K562 (cell line): Measurements from ENCODE around the gene MCC. TPM values are rescaled to one million over a fixed set of nuclear protein-coding genes. Genes with fewer than 3 reads are reported as not detected.

Experiments
- ATAC-seq: fragments of 200-7000 bp; cut with Tn5 transposase; 3 replicates; pipeline ENCODE4 v1.9.1; 2020; ENCODE audit warnings: moderate library complexity
- BruUV-seq: library from RNA; stranded (reverse); fragments of 400-500 nt; replicated peaks from 2 replicates; lab custom pipeline; 2021; lab: Mats Ljungman, UMichigan
- CTCF ChIA-PET: fragments of 300-600 bp; formaldehyde crosslinking; extraction: SDS; loops from one replicate; lab custom pipeline; 2021; ENCODE audit warnings: low intra/inter-chr PET ratio; lab: Yijun Ruan, JAX
- POLR2A ChIA-PET: fragments of 300-600, 350-650 bp; sonication (Branson Sonifier 250); formaldehyde crosslinking; extraction: SDS; loops from one replicate; lab custom pipeline; 2021; ENCODE audit warnings: antibody characterized with exemption, inconsistent platforms; lab: Yijun Ruan, JAX
- DNase-seq, 4 experiments: peaks; one replicate each; pipeline versions ENCODE4 v3.0.0 to v3.0.0-alpha.2; 2011 to 2018; ENCODE audit warnings: low spot score in 3 of 4, mixed read lengths in 3 of 4; ENCODE audit errors: extremely low read depth in 1 of 4
- FAIRE-seq: peaks from 2 replicates; lab custom pipeline; 2011; peaks lifted over from hg19 to GRCh38; lab: Jason Lieb, UNC
- H2AFZ ChIP-seq: 2 replicates; pipeline ENCODE4 v1.6.0; 2011; ENCODE audit warnings: low read depth, low read length, control low read depth, inconsistent platforms
- H3K27ac ChIP-seq: fragments of 200-600 bp; 3 replicates; pipeline ENCODE4 v1.8.0; 2011; ENCODE audit warnings: low read depth, mild to moderate bottlenecking, control low read depth, inconsistent platforms, low read length, moderate library complexity, mixed read lengths; ENCODE audit errors: extremely low read depth
- H3K27me3 ChIP-seq, 2 experiments: fragments of 300-600 bp in 1 of 2; 2 replicates in 1 of 2; 3 replicates in 1 of 2; pipeline versions ENCODE4 v1.6.0 to v1.8.0; 2011; ENCODE audit warnings: inconsistent platforms in 2 of 2, low read length in 2 of 2, mild to moderate bottlenecking in 1 of 2, mixed read lengths in 1 of 2, moderate library complexity in 1 of 2; ENCODE audit not compliant: control insufficient read depth in 2 of 2, insufficient read depth in 2 of 2
- H3K36me3 ChIP-seq: fragments of 300-600 bp; 3 replicates; pipeline ENCODE4 v1.8.0; 2011; ENCODE audit warnings: mild to moderate bottlenecking, low read length, inconsistent platforms; ENCODE audit not compliant: control insufficient read depth, insufficient read depth
- H3K4me1 ChIP-seq, 2 experiments: fragments of 200-600 bp in 1 of 2; replicated peaks in 1 of 2; 2 replicates in 1 of 2; 3 replicates in 1 of 2; pipeline versions ENCODE4 v1.5.1 to v1.8.0; 2011; ENCODE audit warnings: inconsistent platforms in 2 of 2, low read length in 2 of 2, mild to moderate bottlenecking in 1 of 2, mixed read lengths in 1 of 2, moderate library complexity in 1 of 2; ENCODE audit not compliant: control insufficient read depth in 2 of 2, insufficient read depth in 2 of 2
- H3K4me2 ChIP-seq: 2 replicates; pipeline ENCODE4 v1.6.1; 2011; ENCODE audit warnings: low read length, control low read depth, inconsistent platforms, mixed read lengths; ENCODE audit not compliant: insufficient read depth
- H3K4me3 ChIP-seq: fragments of 200-600 bp; sonication (generic), shearing (Covaris generic); 2 replicates; pipeline ENCODE4 v1.5.1; 2016; ENCODE audit warnings: control low read depth, inconsistent platforms
- H3K79me2 ChIP-seq: fragments of 200-600 bp; 3 replicates; pipeline ENCODE4 v1.8.0; 2011; ENCODE audit warnings: low read length, inconsistent platforms; ENCODE audit not compliant: control insufficient read depth, insufficient read depth
- H3K9ac ChIP-seq, 2 experiments: 2 replicates each; pipeline versions ENCODE4 v1.6.0 to v1.6.1; 2011; ENCODE audit warnings: low read depth in 2 of 2, low read length in 2 of 2, control low read depth in 1 of 2, inconsistent platforms in 1 of 2, mild to moderate bottlenecking in 1 of 2, mixed read lengths in 1 of 2; ENCODE audit not compliant: insufficient read depth in 1 of 2
- H3K9me1 ChIP-seq: one replicate; pipeline ENCODE4 v1.6.0; 2011; ENCODE audit warnings: inconsistent platforms, mild to moderate bottlenecking, low read length, moderate library complexity; ENCODE audit not compliant: control insufficient read depth, insufficient read depth
- H3K9me3 ChIP-seq: replicated peaks from 2 replicates; pipeline ENCODE4 v1.5.1; 2011; ENCODE audit warnings: low read depth, low read length, inconsistent platforms; ENCODE audit not compliant: control insufficient read depth, insufficient read depth
- H4K20me1 ChIP-seq: replicated peaks from 2 replicates; pipeline ENCODE4 v1.6.1; 2011; ENCODE audit warnings: low read length, inconsistent platforms, mixed read lengths; ENCODE audit not compliant: control insufficient read depth, insufficient read depth
- SFPQ ChIP-seq: fragments of 200-400 bp; formaldehyde crosslinking; IDR thresholded peaks from 2 replicates; pipeline ENCODE4 v1.6.1; 2017; ENCODE audit warnings: mild to moderate bottlenecking, low read depth, low read length, moderate library complexity
- SPI1 ChIP-seq: IDR thresholded peaks from 2 replicates; pipeline ENCODE4 v1.6.1; 2011; ENCODE audit warnings: low read depth, low read length, control low read depth, borderline replicate concordance
- WGBS: fragments of 100-300 bp; shearing (Covaris generic); methylation state at CpG from one replicate; pipeline ENCODE4 v1.1.6; 2016; ENCODE audit warnings: low coverage, mixed read lengths; ENCODE audit not compliant: insufficient coverage; ENCODE audit errors: missing lambda C conversion rate; 5-methylcytosine and 5-hydroxymethylcytosine counted together
- in situ Hi-C: fragments of 300-500 bp; cut with MboI; formaldehyde crosslinking; loops from 4 replicates; pipeline ENCODE4 v1.15.0; 2018; ENCODE audit warnings: inconsistent platforms, mixed read lengths
- intact Hi-C: fragments of 100-400 bp; cut with micrococcal nuclease; formaldehyde crosslinking; loops from 2 replicates; pipeline ENCODE4 v1.14.2; 2022
- polyA plus RNA-seq, 8 experiments: library from polyadenylated mRNA; depleted of rRNA in 4 of 8; stranded (reverse) in 5 of 8; unstranded in 3 of 8; fragments of >200 nt; fragmentation: Nextera tagmentation in 2 of 8; fragmentation: Illumina TruSeq in 1 of 8; extraction: Ambion mirVana in 2 of 8; extraction: Trizol in 1 of 8; gene quantifications; 2 replicates each; pipeline versions ENCODE4 v1.2.1 to v1.2.3, GENCODE V29; 2011 to 2014; ENCODE audit warnings: inconsistent platforms in 1 of 8, missing spikeins in 1 of 8
- total RNA-seq, 7 experiments: library from RNA; depleted of rRNA in 6 of 7; stranded (reverse); fragments of >200 nt in 6 of 7; fragmentation: Illumina TruSeq in 2 of 7; extraction: Trizol in 2 of 7; gene quantifications; 2 replicates each; pipeline versions ENCODE4 v1.2.1 to v1.2.3, GENCODE V29; 2011 to 2021; ENCODE audit warnings: low replicate concordance in 1 of 7

MCC gene
- total and polyA plus RNA-seq, 9 of the 15 experiments (the other 6 are each of a cell fraction or from before 2014, with no cell fraction given), result 0.04 to 0.24 (median 0.06) TPM; not detected in 1

DNA sequence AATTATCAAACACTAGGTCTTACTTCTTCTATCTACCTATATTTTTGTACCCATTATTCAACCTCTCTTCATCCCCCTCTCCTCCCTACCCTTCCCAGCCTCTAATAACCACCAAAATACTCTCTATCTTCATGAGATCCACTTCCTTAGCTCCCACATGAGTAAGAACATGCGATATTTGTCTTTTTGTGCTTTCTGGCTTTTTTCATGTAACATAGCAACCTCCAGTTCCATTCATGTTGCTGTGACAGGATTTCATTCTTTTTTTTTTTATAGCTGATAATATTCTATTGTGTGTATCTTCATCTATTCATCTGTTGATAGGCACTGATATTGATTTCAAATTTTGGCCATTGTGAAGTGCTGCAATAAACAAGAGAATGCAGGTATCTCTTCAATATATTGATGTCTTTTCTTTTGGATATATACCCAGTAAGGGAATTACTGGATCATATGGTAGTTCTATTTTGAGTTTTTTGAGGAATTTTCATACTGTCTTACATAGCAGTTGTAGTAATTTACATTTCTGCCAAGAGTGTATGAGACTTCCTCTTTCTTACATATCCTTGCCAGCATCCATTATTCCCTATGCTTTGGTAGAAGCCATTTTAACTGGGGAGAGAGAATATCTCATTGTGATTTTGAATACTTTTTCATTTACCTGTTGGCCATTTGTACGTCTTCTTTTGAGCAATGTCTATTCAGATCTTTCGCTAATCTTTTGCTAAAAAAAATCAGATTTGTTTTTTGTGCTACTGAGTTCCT is 354.9 kb downstream of the MCC start:
- FAIRE-seq, result no peak
- in situ Hi-C loops, result no loop called here
- no TSS peak for BruUV-seq

More for the DNA sequence above, 354.9 kb downstream of the MCC start:
- H3K9me1 ChIP-seq, result no peaks in the 10 kb centered on the region
- intact Hi-C loops, result no loop called here
- no peaks in the 10 kb centered on the region for H3K4me1 ChIP-seq
- ATAC-seq, result no peak
- H3K4me2 ChIP-seq, result no peak overlapping the region
- peak; percentile 52; the same call in 1 of the 2 replicates for TF ChIP-seq SPI1
- TF ChIP-seq SFPQ, result no peak
- H3K4me3 ChIP-seq, result no peak overlapping the region
- no peak overlapping the region for H3K9ac ChIP-seq
- H3K9me3 ChIP-seq, result no peaks in the 10 kb centered on the region
- H3K27me3 ChIP-seq, result no peaks in the 10 kb centered on the region
- no peak overlapping the region for H2AFZ ChIP-seq
- H3K27ac ChIP-seq, result no peak overlapping the region
- H3K36me3 ChIP-seq, result no peaks in the 10 kb centered on the region
- ChIA-PET CTCF (no interaction called here), POLR2A (interaction anchor here (1.2 kb wide), 1 partner anchor 9 kb away, joined by 3 read pairs; no protein-coding TSS in a partner anchor)
- no peaks in the 10 kb centered on the region for H4K20me1 ChIP-seq
- 0% methylated on average over 3 of the region's 3 CpGs for WGBS
- DNase-seq, result no peak
- no peaks in the 10 kb centered on the region for H3K79me2 ChIP-seq
